ENCODE measurements around the gene ITGB7. TPM values are rescaled to one million over a fixed set of nuclear protein-coding genes. Genes with fewer than 3 reads are reported as not detected.

ITGB7 gene
- total RNA-seq, 1 experiment from 2014 or later: 0.90 TPM

- TF ChIP-seq HMGXB4 (CRISPR knock-in tag; IDR thresholded peaks at IDR 0.05) (no peak), ZMAT4 (CRISPR knock-in tag; IDR thresholded peaks at IDR 0.05) (no peak), STAT6 (CRISPR knock-in tag; conservative IDR thresholded peaks at IDR 0.05; ENCODE audit: low read depth) (no peak), CDX4 (CRISPR knock-in tag; IDR thresholded peaks at IDR 0.05; ENCODE audit: borderline replicate concordance) (no peak)
These were observed 56.0 kb downstream of the ITGB7 start (continued) for GRCh38 chr12:53151039-53151438.

- TF ChIP-seq NR3C1 (CRISPR knock-in tag; conservative IDR thresholded peaks at IDR 0.05; ENCODE audit: low read depth): no peak
- no peak for TF ChIP-seq HMGA2 (CRISPR knock-in tag; IDR thresholded peaks at IDR 0.05)
- no peak for TF ChIP-seq FOXJ3 (CRISPR knock-in tag; IDR thresholded peaks at IDR 0.05; ENCODE audit: borderline replicate concordance)
- TF ChIP-seq ATF1 (CRISPR knock-in tag; IDR thresholded peaks at IDR 0.05): no peak
- TF ChIP-seq, protein P1, sequence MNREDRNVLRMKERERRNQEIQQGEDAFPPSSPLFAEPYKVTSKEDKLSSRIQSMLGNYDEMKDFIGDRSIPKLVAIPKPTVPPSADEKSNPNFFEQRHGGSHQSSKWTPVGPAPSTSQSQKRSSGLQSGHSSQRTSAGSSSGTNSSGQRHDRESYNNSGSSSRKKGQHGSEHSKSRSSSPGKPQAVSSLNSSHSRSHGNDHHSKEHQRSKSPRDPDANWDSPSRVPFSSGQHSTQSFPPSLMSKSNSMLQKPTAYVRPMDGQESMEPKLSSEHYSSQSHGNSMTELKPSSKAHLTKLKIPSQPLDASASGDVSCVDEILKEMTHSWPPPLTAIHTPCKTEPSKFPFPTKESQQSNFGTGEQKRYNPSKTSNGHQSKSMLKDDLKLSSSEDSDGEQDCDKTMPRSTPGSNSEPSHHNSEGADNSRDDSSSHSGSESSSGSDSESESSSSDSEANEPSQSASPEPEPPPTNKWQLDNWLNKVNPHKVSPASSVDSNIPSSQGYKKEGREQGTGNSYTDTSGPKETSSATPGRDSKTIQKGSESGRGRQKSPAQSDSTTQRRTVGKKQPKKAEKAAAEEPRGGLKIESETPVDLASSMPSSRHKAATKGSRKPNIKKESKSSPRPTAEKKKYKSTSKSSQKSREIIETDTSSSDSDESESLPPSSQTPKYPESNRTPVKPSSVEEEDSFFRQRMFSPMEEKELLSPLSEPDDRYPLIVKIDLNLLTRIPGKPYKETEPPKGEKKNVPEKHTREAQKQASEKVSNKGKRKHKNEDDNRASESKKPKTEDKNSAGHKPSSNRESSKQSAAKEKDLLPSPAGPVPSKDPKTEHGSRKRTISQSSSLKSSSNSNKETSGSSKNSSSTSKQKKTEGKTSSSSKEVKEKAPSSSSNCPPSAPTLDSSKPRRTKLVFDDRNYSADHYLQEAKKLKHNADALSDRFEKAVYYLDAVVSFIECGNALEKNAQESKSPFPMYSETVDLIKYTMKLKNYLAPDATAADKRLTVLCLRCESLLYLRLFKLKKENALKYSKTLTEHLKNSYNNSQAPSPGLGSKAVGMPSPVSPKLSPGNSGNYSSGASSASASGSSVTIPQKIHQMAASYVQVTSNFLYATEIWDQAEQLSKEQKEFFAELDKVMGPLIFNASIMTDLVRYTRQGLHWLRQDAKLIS (CRISPR knock-in tag; IDR thresholded peaks at IDR 0.05; ENCODE audit: borderline replicate concordance): no peak
- TF ChIP-seq, protein P2, sequence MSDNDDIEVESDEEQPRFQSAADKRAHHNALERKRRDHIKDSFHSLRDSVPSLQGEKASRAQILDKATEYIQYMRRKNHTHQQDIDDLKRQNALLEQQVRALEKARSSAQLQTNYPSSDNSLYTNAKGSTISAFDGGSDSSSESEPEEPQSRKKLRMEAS (CRISPR knock-in tag; IDR thresholded peaks at IDR 0.05): no peak
- TF ChIP-seq NFYB (CRISPR knock-in tag; conservative IDR thresholded peaks at IDR 0.05; ENCODE audit: low read depth): no peak
- no peak for TF ChIP-seq TCF7 (CRISPR knock-in tag; IDR thresholded peaks at IDR 0.05; ENCODE audit: low read depth)
- TF ChIP-seq IRF2 (CRISPR knock-in tag; IDR thresholded peaks at IDR 0.05; ENCODE audit: borderline replicate concordance, low read depth): no peak
- no peak for TF ChIP-seq OVOL2 (CRISPR knock-in tag; IDR thresholded peaks at IDR 0.05; ENCODE audit: borderline replicate concordance)
- TF ChIP-seq GABPB1 (CRISPR knock-in tag; IDR thresholded peaks at IDR 0.05): no peak
- no peak for TF ChIP-seq ZNF138 (CRISPR knock-in tag; conservative IDR thresholded peaks at IDR 0.05)
- no peak for TF ChIP-seq ZNF317 (CRISPR knock-in tag; IDR thresholded peaks at IDR 0.05; ENCODE audit: borderline replicate concordance, low read depth)
- TF ChIP-seq MXD4 (CRISPR knock-in tag; IDR thresholded peaks at IDR 0.05; ENCODE audit: borderline replicate concordance): no peak
- TF ChIP-seq FOXP1 (CRISPR knock-in tag; IDR thresholded peaks at IDR 0.05; ENCODE audit: borderline replicate concordance): no peak
- Mint-ChIP-seq H3K4me3 (no peak overlapping the region), H3K27ac (no peak overlapping the region), H3K27me3 (ENCODE audit: low read depth) (peaks cover 24% of the 10 kb centered on the region), H3K4me1 (peaks cover 3% of the 10 kb centered on the region; the same call in 1 of the 2 replicates), H3K9me3 (no peaks in the 10 kb centered on the region), H3K36me3 (no peaks in the 10 kb centered on the region)
- POLR2A ChIA-PET: no interaction called here
- CTCF ChIA-PET: interaction anchor here (1.9 to 2.1 kb wide), 2 partner anchors 12 to 48 kb away, joined by 6 to 10 read pairs; no protein-coding TSS in a partner anchor
- no peak for ATAC-seq
- no peak for DNase-seq (ENCODE audit: low spot score)
These were observed 59.4 kb downstream of the ITGB7 start for GRCh38 chr12:53147653-53148052.

Measured in WTC11 (cell line).